ENCODE results near the gene PRR14.

Gene PRR14

GRCh38 chr16:30650369-30651123, at the start of gene PRR14:
Gene PRR14, plus strand, starts transcription at chr16:30650960. Its CDS starts 686 bp downstream, at chr16:30651646.
- peak; percentile 100 for DNase-seq
- TF ChIP-seq POLR2A (IDR thresholded peaks at IDR 0.05; ENCODE audit: low read length) (peak; percentile 61), GATA1 (IDR thresholded peaks at IDR 0.05; ENCODE audit: low read depth, low read length) (no peak)

GRCh38 chr16:30601966-30602365, 48.8 kb upstream of the PRR14 start:
- no peak for DNase-seq
- TF ChIP-seq GATA1 (IDR thresholded peaks at IDR 0.05; ENCODE audit: low read depth, low read length) (no peak), POLR2A (IDR thresholded peaks at IDR 0.05; ENCODE audit: low read length) (no peak)

GRCh38 chr16:30602616-30603277, 48.0 kb upstream of the PRR14 start:
- no peak for DNase-seq
- TF ChIP-seq POLR2A (IDR thresholded peaks at IDR 0.05; ENCODE audit: low read length) (peak; percentile 11), GATA1 (IDR thresholded peaks at IDR 0.05; ENCODE audit: low read depth, low read length) (no peak)

- DNase-seq, result no peak
- no peak for TF ChIP-seq POLR2A (IDR thresholded peaks at IDR 0.05; ENCODE audit: low read length)
- TF ChIP-seq GATA1 (IDR thresholded peaks at IDR 0.05; ENCODE audit: low read depth, low read length), result no peak
Measured at GRCh38 chr16:30603945-30604315, 46.8 kb upstream of the PRR14 start.

- DNase-seq, result no peak
- TF ChIP-seq POLR2A (IDR thresholded peaks at IDR 0.05; ENCODE audit: low read length) (no peak), GATA1 (IDR thresholded peaks at IDR 0.05; ENCODE audit: low read depth, low read length) (no peak)
Measured at GRCh38 chr16:30604316-30604947, 46.3 kb upstream of the PRR14 start.

GRCh38 chr16:30605158-30605557, 45.6 kb upstream of the PRR14 start:
- no peak for DNase-seq
- TF ChIP-seq POLR2A (IDR thresholded peaks at IDR 0.05; ENCODE audit: low read length) (no peak), GATA1 (IDR thresholded peaks at IDR 0.05; ENCODE audit: low read depth, low read length) (no peak)

- TF ChIP-seq GATA1 (IDR thresholded peaks at IDR 0.05; ENCODE audit: low read depth, low read length) (no peak), POLR2A (IDR thresholded peaks at IDR 0.05; ENCODE audit: low read length) (no peak)
Measured at GRCh38 chr16:30606004-30606403, 44.8 kb upstream of the PRR14 start.

GRCh38 chr16:30609002-30609925, 41.5 kb upstream of the PRR14 start:
- DNase-seq, result peak; percentile 72 to 81
- no peak for TF ChIP-seq POLR2A (IDR thresholded peaks at IDR 0.05; ENCODE audit: low read length)
- TF ChIP-seq GATA1 (IDR thresholded peaks at IDR 0.05; ENCODE audit: low read depth, low read length), result no peak

More at GRCh38 chr16:30606004-30606403, 44.8 kb upstream of the PRR14 start:
- DNase-seq, result no peak

- peak; percentile 79 for TF ChIP-seq POLR2A (IDR thresholded peaks at IDR 0.05; ENCODE audit: low read length)
- TF ChIP-seq GATA1 (IDR thresholded peaks at IDR 0.05; ENCODE audit: low read depth, low read length), result no peak
- peak; percentile 97 to 98 for DNase-seq
Measured at GRCh38 chr16:30609926-30610839, 40.6 kb upstream of the PRR14 start, which contains the start of gene ZNF689. Gene ZNF689, minus strand, starts transcription at chr16:30610389. Its CDS starts 348 bp downstream, at chr16:30610041.

GRCh38 chr16:30615358-30616091, 35.2 kb upstream of the PRR14 start:
- peak; percentile 71 to 73 for DNase-seq
- TF ChIP-seq GATA1 (IDR thresholded peaks at IDR 0.05; ENCODE audit: low read depth, low read length), result no peak
- no peak for TF ChIP-seq POLR2A (IDR thresholded peaks at IDR 0.05; ENCODE audit: low read length)

GRCh38 chr16:30619202-30619601, 31.6 kb upstream of the PRR14 start:
- DNase-seq, result no peak
- TF ChIP-seq GATA1 (IDR thresholded peaks at IDR 0.05; ENCODE audit: low read depth, low read length) (no peak), POLR2A (IDR thresholded peaks at IDR 0.05; ENCODE audit: low read length) (no peak)

- TF ChIP-seq POLR2A (IDR thresholded peaks at IDR 0.05; ENCODE audit: low read length) (no peak), GATA1 (IDR thresholded peaks at IDR 0.05; ENCODE audit: low read depth, low read length) (no peak)
- DNase-seq, result no peak
Measured at GRCh38 chr16:30619638-30620037, 31.1 kb upstream of the PRR14 start.
